GM19043 (cell line): ENCODE results near the gene SMOC2.
"Not testable (repeated sequence)": the region's sequence is repeated elsewhere in the genome, so short reads cannot be mapped to it uniquely, and the experiment has no call there.

ENCODE experiments used
- ATAC-seq: cut with Tn5 transposase; IDR thresholded peaks from one replicate; pipeline ENCODE4 v1.9.1; 2021; ENCODE audit warnings: low read depth; ENCODE audit not compliant: unreplicated experiment

SMOC2 gene

GRCh38 chr6:168692193-168692914 is 251.4 kb downstream of the SMOC2 start:
- no peak for ATAC-seq

DNA sequence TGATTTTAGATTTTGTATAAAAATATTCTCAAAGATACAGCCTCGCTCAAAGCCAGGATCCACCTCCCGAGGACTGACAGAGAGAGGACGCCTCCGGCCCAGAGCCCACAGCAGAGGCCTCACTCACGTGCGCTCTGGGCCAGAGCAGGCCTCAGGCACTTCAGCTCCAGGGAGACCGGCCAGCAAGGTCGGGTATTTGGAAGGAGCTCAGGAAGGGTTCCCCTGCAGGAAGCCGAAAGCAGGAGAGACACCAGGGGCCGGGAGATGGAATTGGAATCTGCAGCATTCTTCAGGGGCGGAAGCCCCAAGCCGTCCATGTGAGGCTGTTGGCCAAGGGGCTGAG is 251.9 kb downstream of the SMOC2 start:
- ATAC-seq: not testable (repeated sequence)

DNA sequence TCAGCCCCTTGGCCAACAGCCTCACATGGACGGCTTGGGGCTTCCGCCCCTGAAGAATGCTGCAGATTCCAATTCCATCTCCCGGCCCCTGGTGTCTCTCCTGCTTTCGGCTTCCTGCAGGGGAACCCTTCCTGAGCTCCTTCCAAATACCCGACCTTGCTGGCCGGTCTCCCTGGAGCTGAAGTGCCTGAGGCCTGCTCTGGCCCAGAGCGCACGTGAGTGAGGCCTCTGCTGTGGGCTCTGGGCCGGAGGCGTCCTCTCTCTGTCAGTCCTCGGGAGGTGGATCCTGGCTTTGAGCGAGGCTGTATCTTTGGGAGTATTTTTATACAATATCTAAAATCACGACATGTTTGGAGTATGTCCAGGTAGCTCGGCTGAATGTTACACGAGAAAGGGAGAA is 253.8 kb downstream of the SMOC2 start:
- not testable (repeated sequence) for ATAC-seq

DNA sequence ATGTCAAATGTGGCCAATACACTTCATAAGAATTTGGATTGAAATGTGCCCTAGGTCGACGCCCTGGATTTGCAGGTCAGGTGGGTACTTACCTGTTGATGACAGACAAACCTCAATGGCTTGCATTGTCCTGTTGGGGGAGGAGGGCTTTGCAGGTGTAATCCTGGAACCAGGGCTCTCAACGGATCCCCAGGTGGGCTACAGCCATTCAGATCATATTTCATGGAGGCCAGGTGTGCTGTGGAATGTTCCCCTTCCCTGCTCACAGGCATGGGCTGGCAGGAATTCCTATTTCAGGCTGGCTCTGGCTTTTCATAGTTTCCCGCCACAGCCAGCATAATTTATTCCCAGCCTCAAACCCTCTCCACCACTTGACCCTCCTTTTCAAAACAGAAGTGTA is 254.7 kb downstream of the SMOC2 start:
- ATAC-seq: no peak

- ATAC-seq: no peak
Measured at GRCh38 chr6:168698923-168699322, 257.9 kb downstream of the SMOC2 start.

DNA sequence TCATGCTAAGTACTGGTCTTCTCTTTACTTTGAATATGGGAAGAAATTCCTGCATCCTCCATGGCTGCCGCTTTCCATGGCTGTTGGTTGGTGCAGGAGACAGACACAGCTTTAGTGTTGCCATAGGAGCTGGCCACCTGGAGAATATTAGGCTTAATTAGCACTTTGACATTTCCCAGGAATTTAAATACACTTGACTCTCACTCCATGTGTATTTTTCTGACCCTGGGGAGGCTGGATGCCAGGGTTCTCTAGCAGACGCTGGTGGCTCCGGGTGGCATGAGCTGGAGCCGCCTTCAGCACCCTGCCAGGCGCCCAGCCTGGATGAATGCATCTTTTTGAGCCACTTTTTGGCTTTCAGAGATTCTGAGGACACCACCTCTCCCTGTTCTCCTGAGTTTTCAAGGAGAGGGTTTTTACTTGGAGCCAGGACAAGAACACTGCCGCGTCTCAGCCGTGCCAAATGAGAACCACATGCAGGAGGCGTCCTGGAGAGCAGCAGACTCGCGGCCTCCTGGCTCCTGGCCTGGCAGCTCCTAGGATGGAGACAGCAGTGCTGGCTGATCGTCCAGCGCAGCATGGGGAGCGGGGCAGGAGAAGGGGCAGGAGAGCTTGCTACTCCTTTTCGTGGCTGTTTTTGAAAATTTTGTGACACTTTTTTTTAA is 258.8 kb downstream of the SMOC2 start:
- no peak for ATAC-seq

DNA sequence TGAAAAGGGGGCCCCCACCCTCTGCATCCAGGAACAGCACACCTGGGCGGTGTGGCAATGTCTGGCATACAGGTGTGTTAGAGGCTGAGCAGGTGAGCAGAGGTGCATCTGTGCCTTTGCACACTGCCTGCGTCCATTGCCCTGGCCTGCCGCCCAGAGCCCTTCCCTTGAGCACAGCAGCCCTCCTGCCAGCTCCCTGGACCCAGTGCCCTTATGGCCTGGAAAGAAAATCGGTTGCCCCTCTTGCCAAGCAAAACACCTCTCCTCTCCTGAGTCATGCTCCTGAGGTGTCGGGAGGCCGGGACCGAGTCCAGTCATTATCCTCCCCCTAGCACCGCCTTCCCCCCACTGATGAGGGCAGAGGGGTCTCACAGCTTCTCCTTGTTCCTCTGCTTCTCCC is 259.9 kb downstream of the SMOC2 start:
- ATAC-seq: no peak

DNA sequence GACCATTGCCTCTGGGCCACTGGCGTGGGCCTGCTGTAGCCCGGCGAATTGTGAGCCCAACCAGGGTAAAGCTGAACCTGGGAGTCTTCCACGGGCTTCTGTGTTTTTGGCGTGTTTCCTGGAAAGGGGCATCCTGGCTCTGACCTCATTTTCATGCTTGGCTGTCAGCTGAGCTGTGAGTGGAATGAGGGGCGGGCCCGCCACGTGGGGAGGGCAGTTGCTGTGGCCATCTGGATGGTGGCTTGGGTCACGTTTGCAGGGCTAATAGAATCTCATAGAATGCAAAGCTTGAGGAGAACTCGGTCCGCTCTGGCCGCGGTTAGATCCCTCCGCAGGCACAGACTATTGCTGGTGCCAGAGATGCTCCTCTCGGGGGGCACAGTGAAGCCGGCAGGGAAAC is 263.0 kb downstream of the SMOC2 start:
- ATAC-seq: no peak

DNA sequence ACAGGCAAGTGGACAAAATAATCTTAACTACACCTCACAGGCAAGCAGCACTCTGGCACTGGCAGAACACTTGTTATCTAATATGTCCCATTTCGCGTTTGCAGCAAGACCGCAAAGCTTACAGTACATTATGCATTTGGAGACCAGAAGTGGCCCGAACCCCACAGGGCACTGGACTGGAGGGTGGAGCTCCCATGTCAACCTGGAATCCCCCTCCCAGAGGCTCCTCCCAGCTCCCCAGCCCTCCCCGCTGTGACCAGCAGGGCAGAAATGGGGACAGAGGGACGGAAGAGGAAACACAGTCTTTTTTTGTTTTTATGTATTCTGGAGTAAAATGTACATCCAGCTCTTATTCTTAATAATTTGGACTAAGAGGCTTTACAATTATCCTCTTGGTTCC is 263.7 kb downstream of the SMOC2 start:
- no peak for ATAC-seq

GRCh38 chr6:168705271-168705670 is 264.3 kb downstream of the SMOC2 start:
- not testable (repeated sequence) for ATAC-seq

DNA sequence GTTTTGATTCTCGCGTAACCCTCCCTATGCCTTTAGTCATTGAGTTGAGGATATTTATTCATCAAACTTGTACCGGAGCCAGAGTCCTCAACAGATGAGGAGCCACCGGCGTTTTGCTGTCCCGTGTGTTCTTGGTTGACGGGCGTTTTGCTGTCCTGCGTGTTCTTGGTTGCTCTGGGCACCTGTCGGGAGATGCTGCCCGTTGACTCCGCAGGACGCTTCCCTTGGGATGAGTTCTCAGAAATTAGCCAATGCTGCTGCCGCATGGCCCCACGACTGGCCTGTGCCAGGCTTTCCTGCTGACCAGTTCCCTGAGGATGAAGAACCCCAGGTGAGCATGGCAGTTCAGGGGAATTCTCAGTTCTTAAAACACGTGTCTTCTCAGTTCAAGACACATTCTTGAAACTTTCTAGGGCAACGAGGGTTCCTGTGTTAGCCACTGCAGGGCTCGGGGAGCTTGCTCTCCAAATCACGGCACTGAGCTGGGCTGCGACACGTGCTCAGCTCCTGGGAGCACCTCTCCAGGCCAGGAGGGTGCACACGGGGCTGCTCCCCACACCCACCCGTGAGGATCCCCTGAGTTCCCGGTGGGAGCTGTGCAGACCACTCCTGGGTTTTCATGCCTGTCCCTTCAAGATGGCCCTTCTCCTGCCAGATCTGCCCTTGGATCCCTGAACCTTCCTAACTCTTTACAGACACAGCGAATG is 265.6 kb downstream of the SMOC2 start:
- no peak for ATAC-seq

GRCh38 chr6:168708526-168708925 is 267.5 kb downstream of the SMOC2 start:
- ATAC-seq: no peak

- ATAC-seq: no peak
Measured at GRCh38 chr6:168708984-168709383, 268.0 kb downstream of the SMOC2 start.

- ATAC-seq: no peak
Measured at GRCh38 chr6:168709390-168709789, 268.4 kb downstream of the SMOC2 start.

DNA sequence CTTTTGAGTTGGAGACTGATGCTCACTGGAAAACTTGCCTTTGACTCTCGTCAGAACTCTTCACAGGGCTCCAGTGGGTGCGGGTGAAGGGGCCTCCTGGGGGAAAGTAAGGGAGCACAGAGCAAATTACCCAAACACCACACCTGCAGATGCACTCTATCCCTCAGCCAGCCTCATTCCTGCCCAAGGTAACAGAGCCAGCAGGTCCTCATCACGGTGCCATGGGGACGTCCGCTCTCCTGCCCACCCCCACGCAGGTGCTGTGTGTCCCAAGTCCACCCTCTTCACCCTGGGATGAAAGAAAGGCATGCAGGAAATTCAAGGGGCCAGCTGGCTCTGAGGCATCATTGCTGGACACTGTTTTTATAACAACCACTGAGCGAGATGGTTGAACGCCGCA is 269.0 kb downstream of the SMOC2 start:
- no peak for ATAC-seq

GRCh38 chr6:168711049-168711640 is 270.2 kb downstream of the SMOC2 start:
- ATAC-seq: no peak

GRCh38 chr6:168711666-168712300 is 270.8 kb downstream of the SMOC2 start:
- no peak for ATAC-seq

DNA sequence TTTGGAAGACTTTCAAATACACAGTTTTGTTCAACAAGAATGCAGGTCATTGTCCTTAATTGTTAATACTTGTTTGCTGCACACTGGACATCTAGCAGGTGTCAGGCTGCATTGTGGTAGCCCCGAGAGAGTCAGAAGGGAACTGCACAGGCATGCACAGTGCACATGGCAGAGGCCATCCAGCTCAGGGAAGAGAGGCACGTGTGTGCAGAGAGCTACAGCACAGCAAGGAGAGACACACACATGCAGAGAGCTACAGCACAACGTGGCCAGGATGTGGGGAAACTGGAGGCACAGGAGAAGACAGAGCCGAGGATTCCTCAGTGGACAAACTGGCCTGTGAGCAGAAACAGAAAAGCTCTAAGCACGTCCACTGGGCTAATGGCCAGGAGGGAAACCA is 272.0 kb downstream of the SMOC2 start:
- ATAC-seq: no peak

DNA sequence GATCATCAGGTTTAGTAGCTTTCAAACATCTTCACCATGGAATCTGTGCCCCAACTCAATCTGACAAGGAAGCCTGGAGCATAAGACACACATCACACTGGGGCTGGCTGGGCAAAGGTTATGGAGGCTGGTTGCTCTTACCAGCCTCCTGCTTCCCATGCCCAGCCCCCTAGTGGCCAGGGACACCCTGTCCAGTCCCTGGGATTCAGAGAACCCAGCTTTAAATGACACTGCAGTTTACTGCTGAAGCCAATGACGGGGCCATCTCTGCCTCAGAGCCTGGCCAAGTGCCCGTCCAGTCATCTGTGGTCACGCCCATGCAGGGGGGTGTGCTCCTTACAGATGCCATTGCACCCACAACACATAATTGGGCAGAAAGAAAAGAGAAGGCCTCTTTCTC is 272.9 kb downstream of the SMOC2 start:
- ATAC-seq: no peak

DNA sequence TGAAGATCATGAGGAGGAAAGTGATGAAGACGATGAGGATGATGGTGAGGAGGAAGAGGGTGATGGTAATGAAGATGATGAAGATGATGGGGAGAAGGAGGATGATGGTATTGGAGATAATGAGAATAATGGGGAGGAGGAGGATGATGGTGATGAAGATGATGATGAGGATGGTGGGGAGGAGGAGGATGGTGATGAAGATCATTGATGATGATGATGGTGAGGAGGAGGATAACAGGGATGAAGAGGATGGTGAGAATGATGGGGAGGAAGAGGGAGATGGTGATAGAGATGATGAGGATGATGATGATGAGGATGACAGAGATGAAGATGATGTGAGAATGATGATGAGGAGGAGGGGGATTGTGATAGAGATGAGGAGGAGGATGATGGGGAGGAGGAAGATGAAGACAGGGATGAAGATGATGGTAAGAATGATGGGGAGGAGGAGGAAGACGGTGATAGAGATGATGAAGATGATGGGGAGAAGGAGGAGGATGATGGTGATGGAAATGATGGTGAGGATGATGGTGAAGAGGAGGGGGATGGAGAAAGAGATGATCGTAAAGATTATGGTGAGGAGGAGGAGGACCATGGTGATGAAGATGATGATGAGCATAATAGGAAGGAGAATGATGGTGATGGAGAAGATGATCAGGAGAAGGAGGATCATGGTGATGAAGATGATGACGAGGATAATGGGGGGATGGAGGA is 273.7 kb downstream of the SMOC2 start:
- no peak for ATAC-seq
